GM21360 (cell line): Measurements from ENCODE around the gene ST8SIA6.

Source experiments
- ATAC-seq: cut with Tn5 transposase; IDR thresholded peaks from one replicate; pipeline ENCODE4 v1.9.1; 2021; ENCODE audit warnings: mild to moderate bottlenecking, moderate library complexity; ENCODE audit not compliant: unreplicated experiment

The ST8SIA6 gene

GRCh38 chr10:17387861-17388503 is 66.4 kb downstream of the ST8SIA6 start:
- no peak for ATAC-seq

DNA sequence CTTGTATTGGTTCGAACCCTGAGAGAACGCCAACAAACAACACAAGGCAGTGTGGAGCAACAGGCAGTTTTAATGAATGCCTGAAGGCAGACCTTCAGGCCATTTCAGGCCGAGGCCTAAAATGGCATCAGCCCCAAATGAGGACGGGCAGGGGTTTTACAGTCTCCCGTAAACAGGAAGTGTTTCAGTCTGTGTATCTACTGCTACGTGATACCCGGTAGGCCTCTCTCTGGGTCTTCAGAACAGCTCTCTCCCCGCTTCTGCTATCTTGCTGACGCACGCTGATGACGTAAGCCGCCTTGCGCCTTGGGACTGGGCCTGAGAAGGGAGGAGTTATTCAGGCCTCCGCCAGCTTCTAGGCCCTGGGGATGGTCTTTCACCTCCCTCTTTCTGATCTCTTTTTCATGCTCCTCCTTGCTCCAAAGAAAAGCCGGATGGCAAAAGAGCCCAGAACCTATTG is 67.7 kb downstream of the ST8SIA6 start:
- ATAC-seq: no peak

- ATAC-seq: no peak
Measured at GRCh38 chr10:17386021-17386420, 68.4 kb downstream of the ST8SIA6 start.

DNA sequence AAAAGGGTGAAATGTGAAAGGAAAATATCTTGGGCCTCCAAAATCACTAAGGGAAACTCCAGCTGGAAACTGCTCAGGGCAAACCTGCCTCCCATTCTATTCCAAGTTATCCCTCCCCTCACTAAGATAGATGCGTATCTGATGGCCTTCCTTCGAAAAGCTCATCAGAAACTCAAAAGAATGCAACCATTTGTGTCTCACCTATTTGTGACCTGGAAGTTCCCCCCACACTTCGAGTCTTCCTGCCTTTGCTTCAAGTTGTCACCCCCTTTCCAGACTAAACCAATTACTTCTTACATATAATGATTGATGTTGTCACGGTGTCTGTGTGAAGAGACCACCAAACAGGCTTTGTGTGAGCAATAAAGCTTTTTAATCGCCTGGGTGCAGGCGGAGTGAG is 69.3 kb downstream of the ST8SIA6 start:
- ATAC-seq: no peak

- no peak for ATAC-seq
Measured at GRCh38 chr10:17383801-17384555, 70.4 kb downstream of the ST8SIA6 start.

DNA sequence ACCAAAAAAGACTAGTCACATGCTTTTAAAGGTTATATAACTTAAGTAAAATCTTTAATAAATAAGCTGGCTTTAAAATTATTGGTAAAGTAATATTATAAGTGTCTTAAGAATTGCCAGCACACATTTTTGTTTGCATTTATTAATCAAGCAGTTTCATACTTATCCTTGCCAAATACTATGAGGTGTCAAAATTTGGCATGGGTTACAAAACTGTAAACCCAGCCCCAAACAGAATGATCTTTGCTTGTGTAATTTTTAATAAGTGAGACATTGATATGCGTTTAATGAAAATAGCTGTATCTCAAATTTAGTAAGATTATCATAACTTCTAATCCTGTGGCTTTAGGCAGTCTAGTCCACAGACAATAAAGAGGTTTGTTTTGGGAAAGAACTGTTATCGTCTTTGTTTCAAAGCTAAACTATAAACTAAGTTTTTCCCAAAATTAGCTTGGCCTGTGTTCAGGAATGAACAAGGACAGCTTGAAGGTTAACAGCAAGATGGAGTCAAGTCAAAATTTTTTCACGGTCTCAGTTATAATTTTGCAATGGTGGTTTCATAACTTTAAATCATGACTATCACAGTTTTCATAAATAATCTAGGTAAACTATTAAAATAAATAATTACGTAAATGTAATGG is 72.8 kb downstream of the ST8SIA6 start:
- no peak for ATAC-seq

GRCh38 chr10:17380888-17381287 is 73.5 kb downstream of the ST8SIA6 start:
- ATAC-seq: no peak

DNA sequence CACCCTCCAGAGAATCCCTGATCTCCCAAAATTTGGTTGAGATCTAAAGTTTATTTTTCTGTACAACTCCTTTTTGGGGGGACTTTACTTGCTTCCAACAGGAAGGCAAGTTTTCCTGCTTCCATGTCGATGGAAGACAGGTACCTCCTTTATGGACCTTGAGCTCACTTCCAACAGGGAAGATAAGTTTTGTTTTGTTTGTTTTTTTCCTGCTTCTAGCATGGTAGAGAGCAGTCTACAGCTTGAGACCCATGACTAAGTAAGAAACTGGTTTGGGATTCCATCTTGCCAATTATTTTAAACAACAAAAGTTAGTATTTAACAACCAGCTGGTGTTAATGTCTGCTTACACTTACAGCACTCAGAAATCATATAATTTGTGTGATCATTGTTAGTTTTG is 74.4 kb downstream of the ST8SIA6 start:
- ATAC-seq: no peak

DNA sequence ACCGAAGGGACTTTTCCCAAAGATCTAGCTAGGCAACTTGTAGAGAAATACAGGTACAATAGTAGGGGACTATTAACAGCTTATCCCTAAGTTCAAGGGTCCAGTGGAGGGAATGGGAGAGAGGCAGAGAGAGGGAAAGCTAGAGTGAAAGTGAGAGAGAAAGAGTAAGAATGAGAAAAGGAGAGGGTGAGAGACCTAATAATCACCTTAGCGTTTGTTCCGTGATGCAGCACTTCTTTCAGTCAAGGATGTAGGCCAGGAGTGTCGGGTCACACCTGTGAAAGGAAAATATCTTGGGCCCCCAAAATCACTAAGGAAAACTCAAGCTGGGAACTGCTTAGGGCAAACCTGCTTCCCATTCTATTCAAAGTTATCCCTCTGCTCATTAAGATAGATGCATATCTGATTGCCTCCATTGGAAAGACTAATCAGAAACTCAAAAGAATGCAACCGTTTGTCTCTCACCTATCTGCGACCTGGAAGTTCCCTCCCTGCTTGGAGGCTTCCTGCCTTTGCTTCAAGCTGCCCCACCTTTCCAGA is 75.2 kb downstream of the ST8SIA6 start:
- ATAC-seq: no peak

DNA sequence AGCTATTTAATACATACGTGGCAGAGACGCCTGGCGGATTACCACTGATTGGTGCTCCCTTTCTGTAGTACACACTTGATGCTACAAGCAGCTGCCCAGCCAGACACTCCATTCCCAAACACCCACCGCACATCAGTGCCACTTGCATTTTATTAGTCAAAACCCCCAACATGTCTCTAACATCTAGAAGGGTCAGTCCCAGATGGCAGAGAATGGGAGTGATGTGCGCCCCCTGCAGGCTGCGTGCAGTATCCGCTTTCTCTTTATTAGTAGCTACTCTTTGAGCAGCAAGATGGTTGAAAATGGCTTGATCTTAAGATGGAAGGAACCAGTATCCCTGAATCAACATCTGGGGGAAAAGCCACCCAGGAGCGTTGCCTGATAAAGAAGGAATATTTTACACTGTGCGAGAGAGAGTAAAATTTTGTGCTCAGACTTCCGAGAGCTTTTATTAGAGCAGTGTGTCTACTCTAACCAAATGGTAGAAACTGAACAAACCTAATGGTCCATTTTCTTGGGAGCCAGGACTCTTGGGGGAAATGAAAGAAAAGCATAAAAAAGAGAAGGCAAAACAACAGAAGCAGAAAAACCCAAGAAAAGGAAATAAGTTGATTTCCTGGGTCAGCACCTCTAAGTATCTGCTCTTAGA is 78.3 kb downstream of the ST8SIA6 start:
- ATAC-seq: no peak

DNA sequence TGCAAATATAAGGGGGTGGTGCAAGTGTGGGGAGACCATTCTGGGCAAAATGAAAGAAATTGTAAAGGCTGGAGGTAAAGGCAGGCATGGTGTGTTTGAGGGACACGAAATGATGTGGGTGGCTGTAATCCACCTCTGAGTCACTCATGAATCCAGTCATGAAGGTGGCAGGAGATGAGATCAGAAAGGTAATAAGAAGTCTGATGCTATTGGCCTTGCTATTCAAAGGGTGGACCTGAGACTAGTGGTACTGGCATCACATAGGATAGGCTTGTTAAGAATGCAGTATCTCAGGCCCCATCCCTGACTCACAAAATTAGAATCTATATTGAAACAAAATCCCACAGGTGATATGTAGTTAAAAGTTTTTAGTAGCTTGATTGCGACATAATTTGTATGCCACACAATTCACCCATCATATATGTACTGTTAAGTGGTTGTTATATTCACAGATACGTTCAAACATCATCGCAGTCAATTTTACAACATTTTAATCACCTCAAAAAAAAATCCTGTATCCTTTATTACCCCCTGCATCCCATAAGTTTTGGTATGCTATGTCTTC is 85.6 kb downstream of the ST8SIA6 start:
- ATAC-seq: no peak

GRCh38 chr10:17366705-17367104 is 87.7 kb downstream of the ST8SIA6 start:
- no peak for ATAC-seq

DNA sequence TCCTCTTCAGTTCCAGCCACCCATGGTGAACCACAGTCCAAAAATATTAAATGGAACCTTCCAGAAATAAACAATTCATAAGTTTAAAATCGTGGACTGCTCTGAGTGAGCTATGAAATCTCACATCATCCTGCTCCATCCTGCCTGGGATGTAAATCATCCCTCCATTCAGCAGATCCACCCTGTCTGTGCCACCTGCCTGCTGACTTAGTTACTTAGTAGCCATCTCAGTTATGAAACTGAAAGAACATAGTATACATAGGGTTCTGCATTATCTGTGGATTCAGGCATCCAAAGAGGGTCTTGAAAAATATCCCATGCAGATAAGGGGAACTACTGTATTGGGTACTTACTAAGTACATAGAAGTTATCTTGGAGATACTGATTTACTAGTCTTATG is 89.0 kb downstream of the ST8SIA6 start:
- no peak for ATAC-seq

GRCh38 chr10:17358461-17358860 is 95.9 kb downstream of the ST8SIA6 start:
- ATAC-seq: no peak

- ATAC-seq: no peak
Measured at GRCh38 chr10:17357781-17358180, 96.6 kb downstream of the ST8SIA6 start.

GRCh38 chr10:17356820-17357219 is 97.6 kb downstream of the ST8SIA6 start:
- no peak for ATAC-seq

DNA sequence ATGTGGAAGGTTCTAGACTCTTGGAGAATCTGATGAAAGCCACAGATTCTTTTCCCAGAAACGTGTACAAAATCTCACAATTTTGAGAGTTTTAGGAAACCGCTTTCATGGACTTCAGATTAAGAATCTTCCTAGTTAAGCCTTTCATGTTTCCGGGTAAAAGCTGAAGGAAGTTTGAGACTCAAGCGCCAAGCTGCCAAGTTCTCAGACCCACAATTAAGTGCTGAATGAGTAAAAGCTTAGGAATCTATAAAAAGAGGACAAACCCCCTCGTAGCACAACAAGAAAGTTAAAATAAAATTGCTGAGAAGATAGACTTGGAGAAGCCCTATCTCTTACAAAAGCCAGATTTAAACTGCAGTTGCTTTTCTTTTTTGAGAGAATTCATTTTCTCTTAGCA is 99.6 kb downstream of the ST8SIA6 start:
- no peak for ATAC-seq

DNA sequence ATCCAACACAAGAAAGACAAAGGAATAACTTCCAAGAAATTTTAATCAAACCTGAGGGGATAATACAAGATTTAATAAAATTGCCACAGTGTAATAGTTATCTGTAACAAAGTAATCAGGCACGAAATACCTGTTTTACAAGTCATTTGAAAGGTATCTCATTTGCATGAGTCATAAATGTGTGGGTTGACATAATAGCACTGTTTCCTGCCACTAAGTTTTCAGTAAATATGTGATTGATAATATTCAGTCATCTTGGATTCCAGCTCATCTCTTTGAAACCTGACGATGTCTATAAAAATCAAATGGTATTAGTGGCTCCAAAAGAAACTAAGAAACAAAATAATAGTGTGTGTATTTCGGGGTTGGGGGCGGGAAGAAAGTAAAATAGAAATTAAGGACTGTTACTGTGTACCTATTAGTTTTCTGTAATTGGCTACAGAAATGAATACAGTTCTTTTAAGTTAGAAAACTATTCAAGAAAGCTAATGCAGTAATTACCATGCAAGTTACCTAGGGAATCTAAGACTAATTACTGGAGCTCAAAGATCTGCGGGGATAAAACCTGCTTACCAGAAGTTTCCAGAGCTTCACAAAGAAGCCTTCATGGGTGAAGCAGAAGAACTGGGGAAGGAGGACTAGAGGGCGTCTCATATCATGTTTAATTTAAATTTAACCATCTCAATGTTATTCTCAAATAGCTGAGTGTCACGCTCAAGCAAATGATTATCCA is 100.7 kb downstream of the ST8SIA6 start:
- ATAC-seq: no peak

DNA sequence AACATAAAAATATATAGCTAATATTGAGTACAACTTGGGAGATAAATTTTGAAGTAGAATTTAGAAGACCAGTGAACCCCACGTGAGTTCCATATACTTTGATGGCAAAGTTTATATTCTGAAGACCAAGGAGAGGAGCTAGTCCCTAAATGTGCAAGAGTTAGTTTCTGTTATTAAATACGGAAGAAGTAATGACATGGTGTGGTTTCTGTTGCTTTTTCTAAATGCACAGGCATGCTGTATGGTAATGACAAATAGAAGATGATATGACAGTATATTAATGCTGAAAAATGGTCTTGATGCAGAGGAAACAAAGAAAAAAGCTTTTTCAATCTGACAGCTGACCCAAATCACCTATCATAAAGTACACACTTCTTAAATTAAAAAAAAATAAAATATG is 101.8 kb downstream of the ST8SIA6 start:
- no peak for ATAC-seq

GRCh38 chr10:17351506-17351905 is 102.9 kb downstream of the ST8SIA6 start:
- no peak for ATAC-seq
